A673 (cell line): Measurements from ENCODE around the gene PARD3. TPM values are rescaled to one million over a fixed set of nuclear protein-coding genes. Genes with fewer than 3 reads are reported as not detected.

Experiments
- BruUV-seq: library from RNA; stranded (reverse); fragments of 400-500 nt; replicated peaks from 2 replicates; lab custom pipeline; 2021; lab: Mats Ljungman, UMichigan
- CTCF ChIA-PET: fragments of 300-600 bp; sonication (Branson Sonifier 250); formaldehyde crosslinking; loops from one replicate; lab custom pipeline; 2022; ENCODE audit warnings: antibody characterized with exemption; lab: Charles Lee
- POLR2A ChIA-PET: fragments of 300-600 bp; sonication (Branson Sonifier 250); formaldehyde crosslinking; loops from one replicate; lab custom pipeline; 2022; ENCODE audit warnings: antibody characterized with exemption; ENCODE audit not compliant: low non-redundant PET; lab: Charles Lee
- DNase-seq: peaks from one replicate; pipeline ENCODE4 v3.0.0-alpha.2; 2015; ENCODE audit warnings: low spot score
- H3K27ac ChIP-seq: fragments of 200-600 bp; sonication (generic); 2 replicates; pipeline ENCODE4 v1.5.1; 2016; ENCODE audit warnings: mixed run types, low read depth, mild to moderate bottlenecking, mixed read lengths, antibody characterized with exemption, low read length; ENCODE audit not compliant: poor library complexity, severe bottlenecking
- H3K27me3 ChIP-seq: fragments of 200-600 bp; sonication (generic); replicated peaks from 2 replicates; pipeline ENCODE4 v1.6.1; 2017; ENCODE audit warnings: mixed run types, low read depth, mild to moderate bottlenecking, mixed read lengths, antibody characterized with exemption, low read length; ENCODE audit not compliant: insufficient read depth, poor library complexity
- H3K36me3 ChIP-seq: fragments of 200-600 bp; sonication (generic); 2 replicates; pipeline ENCODE4 v1.6.1; 2016; ENCODE audit warnings: mixed run types, mild to moderate bottlenecking, mixed read lengths, antibody characterized with exemption, low read length; ENCODE audit not compliant: insufficient read depth, poor library complexity, severe bottlenecking
- H3K4me1 ChIP-seq: fragments of 200-600 bp; sonication (generic); 2 replicates; pipeline ENCODE4 v1.6.1; 2017; ENCODE audit warnings: mixed run types, mild to moderate bottlenecking, mixed read lengths, antibody characterized with exemption, low read length; ENCODE audit not compliant: insufficient read depth, poor library complexity, severe bottlenecking
- H3K4me3 ChIP-seq: fragments of 200-600 bp; sonication (generic); 2 replicates; pipeline ENCODE4 v1.5.1; 2016; ENCODE audit warnings: low read depth, mixed run types, mild to moderate bottlenecking, mixed read lengths, low read length; ENCODE audit not compliant: poor library complexity, severe bottlenecking
- H3K9me3 ChIP-seq: fragments of 200-600 bp; sonication (generic); 2 replicates; pipeline ENCODE4 v1.6.1; 2016; ENCODE audit warnings: mixed run types, low read depth, mild to moderate bottlenecking, mixed read lengths, antibody characterized with exemption, low read length; ENCODE audit not compliant: poor library complexity, severe bottlenecking
- EZH2 ChIP-seq: fragments of 200-600 bp; sonication (generic); IDR thresholded peaks from 2 replicates; pipeline ENCODE4 v1.6.1; 2017; ENCODE audit warnings: borderline replicate concordance, low read depth, mild to moderate bottlenecking, mixed read lengths, antibody characterized with exemption, low read length; ENCODE audit not compliant: poor library complexity, severe bottlenecking
- intact Hi-C: fragments of 100-400 bp; cut with micrococcal nuclease; formaldehyde crosslinking; loops from one replicate; pipeline ENCODE4 v1.10.0; 2022; ENCODE audit not compliant: unreplicated experiment
- total RNA-seq: library from RNA; stranded (reverse); gene quantifications from 2 replicates; pipeline ENCODE4 v1.2.3, GENCODE V29; 2021
- TF ChIP-seq, protein P1 (sequence below): fragments of 300-800, 200-600 bp; sonication (generic); conservative IDR thresholded peaks from 2 replicates; pipeline ENCODE4 v1.5.1; 2017; ENCODE audit warnings: low read depth, mild to moderate bottlenecking, antibody characterized with exemption, low read length, moderate library complexity, mixed read lengths

PARD3 gene
- total RNA-seq, 1 experiment from 2014 or later, result 28.0 TPM

DNA sequence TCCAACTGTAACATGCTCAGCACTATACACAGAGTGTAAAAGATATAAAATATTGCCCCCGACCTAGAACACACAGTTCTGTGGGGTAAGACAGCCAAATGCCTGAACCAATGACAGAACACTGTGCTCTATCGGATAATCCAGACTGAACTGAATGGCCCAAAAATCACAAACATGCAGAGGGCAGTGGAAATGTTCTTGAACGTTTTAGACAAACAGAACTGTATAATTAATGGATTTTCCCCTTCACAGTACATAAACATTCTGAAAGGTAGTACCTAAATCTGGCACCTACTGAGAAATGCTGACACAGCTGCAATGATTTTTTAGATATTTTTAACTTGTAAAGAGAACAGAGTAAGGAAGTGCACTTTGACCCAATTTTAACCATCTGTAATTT, 33.4 kb downstream of the PARD3 start:
- Histone ChIP-seq H3K4me3 (peak overlapping the region; percentile 19), H3K27me3 (peaks cover 29% of the 10 kb centered on the region), H3K27ac (no peak overlapping the region), H3K4me1 (peaks cover 61% of the 10 kb centered on the region), H3K36me3 (no peaks in the 10 kb centered on the region), H3K9me3 (no peaks in the 10 kb centered on the region)
- POLR2A ChIA-PET, result no interaction called here
- TF ChIP-seq EZH2, result no peak
- TF ChIP-seq, protein P1, sequence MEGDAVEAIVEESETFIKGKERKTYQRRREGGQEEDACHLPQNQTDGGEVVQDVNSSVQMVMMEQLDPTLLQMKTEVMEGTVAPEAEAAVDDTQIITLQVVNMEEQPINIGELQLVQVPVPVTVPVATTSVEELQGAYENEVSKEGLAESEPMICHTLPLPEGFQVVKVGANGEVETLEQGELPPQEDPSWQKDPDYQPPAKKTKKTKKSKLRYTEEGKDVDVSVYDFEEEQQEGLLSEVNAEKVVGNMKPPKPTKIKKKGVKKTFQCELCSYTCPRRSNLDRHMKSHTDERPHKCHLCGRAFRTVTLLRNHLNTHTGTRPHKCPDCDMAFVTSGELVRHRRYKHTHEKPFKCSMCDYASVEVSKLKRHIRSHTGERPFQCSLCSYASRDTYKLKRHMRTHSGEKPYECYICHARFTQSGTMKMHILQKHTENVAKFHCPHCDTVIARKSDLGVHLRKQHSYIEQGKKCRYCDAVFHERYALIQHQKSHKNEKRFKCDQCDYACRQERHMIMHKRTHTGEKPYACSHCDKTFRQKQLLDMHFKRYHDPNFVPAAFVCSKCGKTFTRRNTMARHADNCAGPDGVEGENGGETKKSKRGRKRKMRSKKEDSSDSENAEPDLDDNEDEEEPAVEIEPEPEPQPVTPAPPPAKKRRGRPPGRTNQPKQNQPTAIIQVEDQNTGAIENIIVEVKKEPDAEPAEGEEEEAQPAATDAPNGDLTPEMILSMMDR, result no peak
- no peak for DNase-seq
- BruUV-seq, result no TSS peak
- intact Hi-C loops, result no loop called here
- CTCF ChIA-PET, result interaction anchor here (0.5 kb wide), 1 partner anchor 140 kb away, joined by 5 read pairs; no protein-coding TSS in a partner anchor

DNA sequence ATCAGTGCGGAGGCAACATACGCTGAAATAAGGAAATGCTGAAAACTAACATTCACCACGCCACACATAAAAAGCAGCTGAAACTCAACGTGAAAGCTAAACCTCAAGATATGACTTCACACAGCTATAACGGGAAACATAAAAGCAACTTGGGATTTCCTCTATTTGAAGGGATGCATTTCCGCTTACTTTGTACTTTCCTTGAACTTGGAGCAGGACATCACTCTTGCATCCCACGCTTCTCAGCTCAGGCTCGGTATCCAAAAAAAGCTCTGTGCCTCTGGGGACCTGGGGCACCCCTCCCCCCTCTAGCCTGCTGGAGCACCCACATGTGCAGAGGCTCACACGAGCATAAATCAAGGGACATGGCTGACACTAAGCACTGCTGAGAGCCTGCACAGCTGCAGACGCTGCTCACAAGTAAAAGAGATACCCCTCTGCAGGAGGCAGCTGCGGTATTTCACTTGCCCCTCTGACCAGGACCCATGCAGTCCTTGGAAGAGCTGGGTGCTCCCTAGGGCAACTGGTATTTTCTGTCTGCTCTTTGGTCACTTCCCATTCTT, 34.2 kb downstream of the PARD3 start:
- ChIA-PET CTCF (interaction anchor here (0.5 to 1.1 kb wide), 2 partner anchors 48 to 141 kb away, joined by 4 to 5 read pairs; no protein-coding TSS in a partner anchor), POLR2A (interaction anchor here (0.6 kb wide), 1 partner anchor 176 kb away, joined by 5 read pairs; no protein-coding TSS in a partner anchor)
- peak; percentile 97 for DNase-seq
- Histone ChIP-seq H3K4me3 (peak overlapping the region; percentile 19), H3K27me3 (peaks cover 27% of the 10 kb centered on the region), H3K36me3 (no peaks in the 10 kb centered on the region), H3K27ac (peak overlapping the region; percentile 8), H3K9me3 (no peaks in the 10 kb centered on the region), H3K4me1 (peaks cover 57% of the 10 kb centered on the region)
- intact Hi-C loops, result no loop called here
- BruUV-seq, result no TSS peak
- TF ChIP-seq EZH2, result no peak
- TF ChIP-seq, protein P1, result no peak

DNA sequence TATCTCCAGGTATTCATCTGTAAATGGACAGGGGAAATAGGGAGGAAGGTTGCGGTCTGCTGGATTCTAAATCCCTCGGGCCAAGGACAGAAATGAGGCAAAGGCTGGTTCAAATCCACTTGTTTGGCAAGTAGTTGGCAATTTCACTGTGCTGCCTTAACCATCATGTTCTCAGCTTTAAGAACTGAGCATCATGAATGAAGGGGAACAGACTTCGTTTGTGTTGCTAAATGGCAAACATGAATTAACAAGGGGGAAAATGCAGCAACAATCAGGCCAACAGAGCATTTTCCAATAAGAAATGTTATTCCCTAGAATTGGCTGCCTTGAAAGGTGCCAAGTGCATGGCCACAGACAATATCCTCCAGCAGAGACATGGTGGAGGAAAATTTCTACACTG, 36.9 kb downstream of the PARD3 start:
- intact Hi-C loops, result no loop called here
- ChIA-PET CTCF (no interaction called here), POLR2A (no interaction called here)
- Histone ChIP-seq H3K36me3 (no peaks in the 10 kb centered on the region), H3K4me1 (peaks cover 35% of the 10 kb centered on the region), H3K9me3 (no peaks in the 10 kb centered on the region), H3K27ac (no peak overlapping the region), H3K27me3 (peaks cover 5% of the 10 kb centered on the region), H3K4me3 (no peak overlapping the region)
- TF ChIP-seq EZH2, result no peak
- TF ChIP-seq, protein P1, result no peak
- no TSS peak for BruUV-seq
- DNase-seq, result no peak
